ENCODE data around the gene POR. TPM values are rescaled to one million over a fixed set of nuclear protein-coding genes. Genes with fewer than 3 reads are reported as not detected.

POR gene
- total and polyA plus RNA-seq, 7 donors = 20.4 to 98.9 (median 39.3) TPM

DNA sequence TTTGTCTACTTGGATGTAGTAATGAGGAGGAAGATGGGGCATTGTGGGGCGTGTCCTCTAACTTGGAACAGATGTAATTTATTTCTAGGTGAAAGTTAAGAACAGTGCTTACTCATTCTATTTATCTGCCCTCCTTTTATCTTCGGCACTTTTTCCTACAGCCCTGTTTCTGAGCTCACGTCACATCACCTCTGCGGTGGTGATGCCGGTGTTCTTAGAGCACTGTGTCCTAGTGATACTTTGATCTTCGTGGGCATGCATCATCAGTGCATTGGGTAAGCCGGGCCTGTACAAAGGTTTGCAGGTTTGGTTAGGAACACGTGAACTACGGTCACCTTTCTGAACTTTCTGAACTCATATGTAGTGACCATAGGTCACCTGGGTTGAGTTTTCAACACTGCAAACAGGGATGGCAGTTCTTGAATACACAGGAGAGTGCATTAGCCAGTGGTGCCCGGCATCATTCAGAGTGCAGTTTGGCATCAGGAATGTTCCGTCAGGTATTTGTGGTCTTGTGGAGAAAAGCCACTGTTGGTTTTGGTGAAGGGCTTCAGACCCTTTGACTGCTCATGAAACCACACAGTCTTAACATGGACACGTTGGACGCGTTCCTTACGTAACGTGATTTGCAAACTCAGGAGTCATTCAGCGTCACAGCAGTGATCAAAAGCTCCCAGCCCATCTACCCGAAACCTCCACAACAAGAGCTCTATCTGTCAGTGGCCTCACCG is 5.6 kb downstream of the POR start:
- no peak for DNase-seq
- H3K27ac ChIP-seq = no peak overlapping the region
- intact Hi-C loops (cut with DNase I) = no loop called here
- peaks cover 0 to 28% (median 19%) of the 10 kb centered on the region in 4 donors for H3K4me1 ChIP-seq
- H3K4me3 ChIP-seq = no peak overlapping the region
- no peaks in the 10 kb centered on the region for H3K9me3 ChIP-seq
- H3K36me3 ChIP-seq = no peaks in the 10 kb centered on the region
- 61 to 83% methylated on average over 19 of the region's 19 CpGs for WGBS, 2 donors
- H3K27me3 ChIP-seq = no peaks in the 10 kb centered on the region
- TF ChIP-seq POLR2A (IDR thresholded peaks at IDR 0.05) = no peak

DNA sequence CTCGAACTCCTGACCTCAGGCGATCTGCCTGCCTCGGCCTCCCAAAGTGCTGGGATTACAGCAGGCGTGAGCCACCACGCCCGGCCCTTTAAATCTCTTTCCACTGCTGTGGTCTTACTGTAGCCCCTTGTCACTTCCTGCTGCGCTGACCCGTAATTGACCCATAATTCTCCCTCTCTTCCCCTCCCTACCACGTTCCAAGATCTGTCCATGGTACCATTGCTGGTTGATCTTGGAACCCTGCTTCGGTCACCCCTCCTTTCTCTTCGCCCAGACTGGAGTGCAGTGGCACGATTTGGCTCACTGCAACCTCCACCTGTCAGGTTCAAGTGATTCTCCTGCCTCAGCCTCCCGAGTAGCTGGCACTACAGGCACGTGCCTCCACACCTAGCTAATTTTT is 6.5 kb downstream of the POR start:
- no peaks in the 10 kb centered on the region for H3K9me3 ChIP-seq
- H3K4me1 ChIP-seq = peaks cover 0 to 21% (median 11%) of the 10 kb centered on the region in 4 donors
- 81 to 84% methylated on average over 14 of the region's 14 CpGs for WGBS, 2 donors
- no peak for TF ChIP-seq POLR2A (IDR thresholded peaks at IDR 0.05)
- TF ChIP-seq, protein P1, sequence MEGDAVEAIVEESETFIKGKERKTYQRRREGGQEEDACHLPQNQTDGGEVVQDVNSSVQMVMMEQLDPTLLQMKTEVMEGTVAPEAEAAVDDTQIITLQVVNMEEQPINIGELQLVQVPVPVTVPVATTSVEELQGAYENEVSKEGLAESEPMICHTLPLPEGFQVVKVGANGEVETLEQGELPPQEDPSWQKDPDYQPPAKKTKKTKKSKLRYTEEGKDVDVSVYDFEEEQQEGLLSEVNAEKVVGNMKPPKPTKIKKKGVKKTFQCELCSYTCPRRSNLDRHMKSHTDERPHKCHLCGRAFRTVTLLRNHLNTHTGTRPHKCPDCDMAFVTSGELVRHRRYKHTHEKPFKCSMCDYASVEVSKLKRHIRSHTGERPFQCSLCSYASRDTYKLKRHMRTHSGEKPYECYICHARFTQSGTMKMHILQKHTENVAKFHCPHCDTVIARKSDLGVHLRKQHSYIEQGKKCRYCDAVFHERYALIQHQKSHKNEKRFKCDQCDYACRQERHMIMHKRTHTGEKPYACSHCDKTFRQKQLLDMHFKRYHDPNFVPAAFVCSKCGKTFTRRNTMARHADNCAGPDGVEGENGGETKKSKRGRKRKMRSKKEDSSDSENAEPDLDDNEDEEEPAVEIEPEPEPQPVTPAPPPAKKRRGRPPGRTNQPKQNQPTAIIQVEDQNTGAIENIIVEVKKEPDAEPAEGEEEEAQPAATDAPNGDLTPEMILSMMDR (IDR thresholded peaks at IDR 0.05) = no peak
- no peak for TF ChIP-seq EP300 (IDR thresholded peaks at IDR 0.05)
- no peak for TF ChIP-seq POLR2AphosphoS5 (IDR thresholded peaks at IDR 0.05)
- no peaks in the 10 kb centered on the region for H3K27me3 ChIP-seq
- DNase-seq = no peak
- intact Hi-C loops (cut with DNase I) = no loop called here
- H3K27ac ChIP-seq = no peak overlapping the region
- no peak overlapping the region for H3K4me3 ChIP-seq
- no peaks in the 10 kb centered on the region for H3K36me3 ChIP-seq

DNA sequence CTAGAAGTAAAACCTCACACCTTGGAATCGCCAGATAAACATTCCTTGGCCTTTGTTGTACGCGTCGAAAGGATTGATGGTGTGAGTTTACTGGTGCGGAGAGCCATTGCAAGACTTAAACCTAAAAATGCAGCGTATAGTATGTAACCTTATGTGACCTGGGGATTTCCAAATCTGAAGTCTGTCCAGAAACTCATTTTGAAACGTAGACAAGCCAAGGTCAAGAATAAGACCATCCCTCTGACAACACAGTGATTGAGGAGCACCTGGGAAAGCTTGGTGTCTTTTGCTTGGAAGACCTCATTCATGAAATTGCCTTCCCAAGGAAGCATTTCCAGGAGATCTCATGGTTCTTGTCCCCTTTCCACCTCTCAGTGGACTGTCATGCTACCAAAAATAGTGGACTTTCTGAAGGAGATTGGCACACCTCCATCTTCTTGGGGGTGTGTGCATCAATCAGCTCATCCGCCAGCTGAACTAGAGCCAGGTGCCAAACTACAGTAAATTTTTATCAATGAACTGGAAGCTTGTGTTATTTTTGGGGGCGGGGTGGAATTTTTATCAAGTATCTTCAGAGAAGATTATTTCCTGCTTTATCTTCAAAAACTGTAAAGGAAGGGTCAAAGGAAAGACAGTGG is 8.1 kb downstream of the POR start:
- no peaks in the 10 kb centered on the region for H3K27me3 ChIP-seq
- WGBS, 2 donors = 83 to 85% methylated on average over 9 of the region's 9 CpGs
- H3K27ac ChIP-seq = no peak overlapping the region
- intact Hi-C loops (cut with DNase I) = no loop called here
- TF ChIP-seq EP300 (IDR thresholded peaks at IDR 0.05) (no peak), POLR2AphosphoS5 (IDR thresholded peaks at IDR 0.05) (no peak), POLR2A (IDR thresholded peaks at IDR 0.05) (no peak)
- TF ChIP-seq, protein P1 (IDR thresholded peaks at IDR 0.05) = no peak
- no peaks in the 10 kb centered on the region for H3K9me3 ChIP-seq
- DNase-seq = no peak
- no peaks in the 10 kb centered on the region for H3K36me3 ChIP-seq
- H3K4me3 ChIP-seq = no peak overlapping the region
- H3K4me1 ChIP-seq = peaks cover 0 to 10% (median 5%) of the 10 kb centered on the region in 4 donors

DNA sequence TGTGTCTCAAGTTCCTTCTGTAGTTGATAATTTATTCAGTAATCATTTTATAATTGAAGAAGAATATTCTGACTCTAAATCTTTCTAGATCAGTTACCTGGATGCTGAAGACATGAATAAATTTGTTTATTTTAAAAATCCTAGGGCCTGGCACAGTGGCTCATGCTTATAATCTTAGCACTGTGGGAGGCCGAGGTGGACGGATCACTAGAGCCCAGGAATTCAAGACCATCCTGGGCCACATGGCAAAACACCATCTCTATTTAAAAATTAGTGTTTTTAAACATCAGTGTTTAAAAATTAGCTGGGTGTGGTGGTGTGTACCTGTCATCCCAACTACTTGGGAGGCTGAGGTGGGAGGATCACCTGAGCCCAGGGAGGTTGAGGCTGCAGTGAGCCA is 9.3 kb downstream of the POR start:
- Histone ChIP-seq H3K27me3 (no peaks in the 10 kb centered on the region), H3K36me3 (peaks cover 0 to 4% (median 0%) of the 10 kb centered on the region in 4 donors), H3K4me3 (no peak overlapping the region), H3K4me1 (peaks cover 0 to 10% (median 2%) of the 10 kb centered on the region in 4 donors), H3K27ac (no peak overlapping the region), H3K9me3 (no peaks in the 10 kb centered on the region)
- intact Hi-C loops (cut with DNase I) = no loop called here
- no peak for DNase-seq
- TF ChIP-seq, protein P1 (IDR thresholded peaks at IDR 0.05) = no peak
- TF ChIP-seq POLR2A (IDR thresholded peaks at IDR 0.05) = no peak
- no peak for TF ChIP-seq EP300 (IDR thresholded peaks at IDR 0.05)
- TF ChIP-seq POLR2AphosphoS5 (IDR thresholded peaks at IDR 0.05) = no peak
- 98 to 99% methylated on average over 2 of the region's 2 CpGs for WGBS, 2 donors

DNA sequence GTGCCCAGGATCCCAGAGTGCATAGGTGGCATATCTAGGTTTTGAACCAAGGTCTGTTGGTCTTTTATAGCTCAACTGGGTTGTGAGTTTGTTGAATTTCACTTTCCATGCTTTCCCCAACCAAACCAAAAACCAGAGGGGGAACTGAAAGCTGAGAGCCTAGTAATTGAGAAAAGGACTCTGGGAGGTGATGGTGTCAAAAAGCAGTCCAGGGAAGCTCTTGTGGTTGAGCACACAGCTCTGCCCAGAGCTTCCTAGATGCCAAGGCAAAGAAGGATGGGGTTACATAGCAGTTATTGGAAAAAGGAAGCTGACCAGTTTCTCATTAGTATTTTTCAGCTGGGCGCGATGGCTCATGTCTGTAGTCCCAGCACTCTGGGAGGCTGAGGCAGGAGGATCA is 9.9 kb downstream of the POR start:
- H3K27me3 ChIP-seq = no peaks in the 10 kb centered on the region
- TF ChIP-seq, protein P1 (IDR thresholded peaks at IDR 0.05) = no peak
- TF ChIP-seq EP300 (IDR thresholded peaks at IDR 0.05) = no peak
- TF ChIP-seq POLR2AphosphoS5 (IDR thresholded peaks at IDR 0.05) = no peak
- no peak for TF ChIP-seq POLR2A (IDR thresholded peaks at IDR 0.05)
- peaks cover 0 to 4% (median 1%) of the 10 kb centered on the region in 4 donors for H3K36me3 ChIP-seq
- H3K9me3 ChIP-seq = no peaks in the 10 kb centered on the region
- no peak for DNase-seq
- H3K27ac ChIP-seq = no peak overlapping the region
- H3K4me3 ChIP-seq = no peak overlapping the region
- intact Hi-C loops (cut with DNase I) = no loop called here
- peaks cover 0 to 10% (median 2%) of the 10 kb centered on the region in 4 donors for H3K4me1 ChIP-seq
- WGBS, 2 donors = 90 to 91% methylated on average over 2 of the region's 2 CpGs

Data from sigmoid colon (tissue), 7 donors.